ENCODE measurements around the gene ECPAS.

- TF ChIP-seq CTCF (optimal IDR thresholded peaks at IDR 0.05 in 1 of 3, IDR thresholded peaks at IDR 0.05 in 1 of 3, conservative IDR thresholded peaks at IDR 0.05 in 1 of 3; ENCODE audit: extremely low read depth in 1 of 3, insufficient read depth in 2 of 3, low read length in 3 of 3) (no peak), EZH2 (IDR thresholded peaks at IDR 0.05; ENCODE audit: low read length) (no peak)
Measured at GRCh38 chr9:111330124-111330523, 154.1 kb downstream of the ECPAS start, which contains the start of gene OR2K2.
